Loucy (cell line): ENCODE results near the gene RNF152.

ENCODE experiments used
- H2AFZ ChIP-seq: fragments of 200-600 bp; sonication (generic); 2 replicates; pipeline ENCODE4 v1.6.0; 2016; ENCODE audit warnings: antibody characterized with exemption, mild to moderate bottlenecking, low read length, moderate library complexity
- H3F3A ChIP-seq: fragments of 200-600 bp; 2 replicates; pipeline ENCODE4 v1.6.0; 2016; ENCODE audit warnings: antibody characterized with exemption, low read depth, mild to moderate bottlenecking
- H3K27me3 ChIP-seq: fragments of 200-600 bp; sonication (generic); 2 replicates; pipeline ENCODE4 v1.6.1; 2014; ENCODE audit warnings: low read length, mild to moderate bottlenecking; ENCODE audit not compliant: insufficient read depth, poor library complexity, severe bottlenecking
- H3K36me3 ChIP-seq: fragments of 200-600 bp; sonication (generic); 2 replicates; pipeline ENCODE4 v1.6.1; 2016; ENCODE audit warnings: low read length; ENCODE audit not compliant: insufficient read depth
- H3K4me1 ChIP-seq: fragments of 200-600 bp; sonication (generic); 2 replicates; pipeline ENCODE4 v1.5.1; 2014; ENCODE audit warnings: low read length, mild to moderate bottlenecking; ENCODE audit not compliant: insufficient read depth, poor library complexity, severe bottlenecking
- H3K4me2 ChIP-seq: fragments of 200-600 bp; sonication (generic); 2 replicates; pipeline ENCODE4 v1.6.0; 2014; ENCODE audit warnings: antibody characterized with exemption, low read length, low read depth, mild to moderate bottlenecking; ENCODE audit not compliant: poor library complexity, severe bottlenecking
- H3K4me3 ChIP-seq: fragments of 200-600 bp; sonication (generic); 2 replicates; pipeline ENCODE4 v1.5.1; 2014; ENCODE audit warnings: low read length, mild to moderate bottlenecking, mixed read lengths; ENCODE audit not compliant: poor library complexity, severe bottlenecking
- H3K79me2 ChIP-seq: fragments of 200-600 bp; sonication (generic); 2 replicates; pipeline ENCODE4 v1.6.1; 2014; ENCODE audit warnings: low read length; ENCODE audit not compliant: insufficient read depth
- H3K9ac ChIP-seq: fragments of 200-600 bp; sonication (generic); 2 replicates; pipeline ENCODE4 v1.6.0; 2014; ENCODE audit warnings: mild to moderate bottlenecking, low read depth, low read length, moderate library complexity; ENCODE audit not compliant: poor library complexity, severe bottlenecking
- H3K9me2 ChIP-seq: fragments of 200-600 bp; sonication (generic); replicated peaks from 2 replicates; pipeline ENCODE4 v1.6.1; 2016; ENCODE audit warnings: low read depth, low read length, mixed read lengths
- H3K9me3 ChIP-seq: fragments of 200-600 bp; sonication (generic); 2 replicates; pipeline ENCODE4 v1.6.1; 2014; ENCODE audit warnings: mild to moderate bottlenecking, antibody characterized with exemption, low read length, low read depth; ENCODE audit not compliant: insufficient read depth
- H4K20me1 ChIP-seq: fragments of 200-600 bp; sonication (generic); 2 replicates; pipeline ENCODE4 v1.6.0; 2014; ENCODE audit warnings: antibody characterized with exemption, low read length, mild to moderate bottlenecking; ENCODE audit not compliant: insufficient read depth, poor library complexity, severe bottlenecking
- EZH2phosphoT487 ChIP-seq: fragments of 200-600 bp; IDR thresholded peaks from 2 replicates; pipeline ENCODE4 v1.6.1; 2018; ENCODE audit warnings: antibody characterized with exemption, mild to moderate bottlenecking, moderate library complexity, borderline replicate concordance
- TF ChIP-seq, protein P1 (sequence below): fragments of 200-600 bp; sonication (generic); conservative IDR thresholded peaks from 2 replicates; pipeline ENCODE4 v1.5.1; 2014; ENCODE audit warnings: mild to moderate bottlenecking, antibody characterized with exemption, low read length

RNF152 gene

DNA sequence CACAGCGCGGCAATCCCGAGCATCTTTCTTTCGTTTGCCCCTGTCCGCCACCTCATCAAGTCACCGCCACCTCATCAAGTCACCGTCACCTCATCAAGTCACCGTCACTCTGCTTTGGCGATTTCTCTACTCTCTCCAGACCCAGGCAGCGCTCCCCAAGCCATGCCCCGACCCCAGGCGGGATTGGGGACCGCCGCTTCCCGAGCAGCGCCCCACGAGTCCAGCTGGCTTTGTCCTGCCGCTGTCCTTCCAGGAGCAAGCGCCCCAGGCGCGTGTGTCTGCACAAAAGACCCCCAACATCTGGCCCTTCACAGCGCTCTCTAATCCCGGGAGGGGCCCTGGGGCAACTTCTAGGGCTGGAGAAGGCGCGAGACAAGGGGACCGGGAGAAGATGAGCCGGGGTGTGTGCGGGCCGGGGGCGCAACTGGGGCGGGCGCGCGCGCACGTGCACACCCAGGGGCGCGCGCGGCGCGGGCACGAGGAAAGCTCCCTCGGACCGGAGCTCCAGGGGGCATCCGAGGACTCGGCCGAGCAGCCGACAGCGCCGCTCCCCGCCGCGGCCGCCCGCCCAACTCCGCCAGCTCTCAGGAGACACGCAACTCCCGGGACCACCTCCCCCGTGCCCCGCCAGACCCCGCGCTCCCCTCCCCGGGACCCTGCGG lies 633 bp upstream of the RNF152 start:
- no peaks in the 10 kb centered on the region for H4K20me1 ChIP-seq
- peak overlapping the region; percentile 90 for H3K4me2 ChIP-seq
- H3K36me3 ChIP-seq: no peaks in the 10 kb centered on the region
- no peaks in the 10 kb centered on the region for H3K79me2 ChIP-seq
- H3F3A ChIP-seq: no peaks in the 10 kb centered on the region
- H3K9me3 ChIP-seq: no peaks in the 10 kb centered on the region
- peak overlapping the region; percentile 61 for H3K9ac ChIP-seq
- H3K4me1 ChIP-seq: peaks cover 9% of the 10 kb centered on the region
- H2AFZ ChIP-seq: peak overlapping the region; percentile 82
- no peak for TF ChIP-seq EZH2phosphoT487
- TF ChIP-seq, protein P1, sequence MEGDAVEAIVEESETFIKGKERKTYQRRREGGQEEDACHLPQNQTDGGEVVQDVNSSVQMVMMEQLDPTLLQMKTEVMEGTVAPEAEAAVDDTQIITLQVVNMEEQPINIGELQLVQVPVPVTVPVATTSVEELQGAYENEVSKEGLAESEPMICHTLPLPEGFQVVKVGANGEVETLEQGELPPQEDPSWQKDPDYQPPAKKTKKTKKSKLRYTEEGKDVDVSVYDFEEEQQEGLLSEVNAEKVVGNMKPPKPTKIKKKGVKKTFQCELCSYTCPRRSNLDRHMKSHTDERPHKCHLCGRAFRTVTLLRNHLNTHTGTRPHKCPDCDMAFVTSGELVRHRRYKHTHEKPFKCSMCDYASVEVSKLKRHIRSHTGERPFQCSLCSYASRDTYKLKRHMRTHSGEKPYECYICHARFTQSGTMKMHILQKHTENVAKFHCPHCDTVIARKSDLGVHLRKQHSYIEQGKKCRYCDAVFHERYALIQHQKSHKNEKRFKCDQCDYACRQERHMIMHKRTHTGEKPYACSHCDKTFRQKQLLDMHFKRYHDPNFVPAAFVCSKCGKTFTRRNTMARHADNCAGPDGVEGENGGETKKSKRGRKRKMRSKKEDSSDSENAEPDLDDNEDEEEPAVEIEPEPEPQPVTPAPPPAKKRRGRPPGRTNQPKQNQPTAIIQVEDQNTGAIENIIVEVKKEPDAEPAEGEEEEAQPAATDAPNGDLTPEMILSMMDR: no peak
- peaks cover 24% of the 10 kb centered on the region for H3K27me3 ChIP-seq
- no peaks in the 10 kb centered on the region for H3K9me2 ChIP-seq
- peak overlapping the region; percentile 79 for H3K4me3 ChIP-seq

DNA sequence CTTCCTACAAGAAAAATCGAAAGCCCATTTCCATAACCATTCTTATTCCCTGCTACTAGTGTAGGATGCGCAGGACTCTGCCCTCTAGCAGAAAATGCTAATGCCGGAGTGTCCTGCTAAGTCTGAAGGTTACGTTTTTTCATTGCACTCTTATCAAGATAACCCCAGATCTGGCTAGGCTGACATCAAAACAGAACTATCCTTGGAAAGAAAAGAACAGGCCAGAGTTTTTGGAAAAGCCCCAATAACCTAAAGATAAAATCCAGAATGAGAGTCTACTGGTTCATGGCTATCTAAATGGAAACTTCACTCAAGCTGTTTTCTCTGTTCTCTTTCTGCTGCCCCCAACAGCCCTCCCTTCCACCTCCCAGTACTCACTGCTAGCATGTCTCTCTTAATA lies 913 bp downstream of the RNF152 start:
- Histone ChIP-seq H3K4me2 (no peak overlapping the region), H3K4me3 (no peak overlapping the region), H4K20me1 (no peaks in the 10 kb centered on the region), H2AFZ (no peak overlapping the region), H3K27me3 (peaks cover 24% of the 10 kb centered on the region), H3K4me1 (peaks cover 9% of the 10 kb centered on the region), H3K9me2 (no peaks in the 10 kb centered on the region), H3K9me3 (no peaks in the 10 kb centered on the region), H3K79me2 (no peaks in the 10 kb centered on the region), H3K9ac (no peak overlapping the region), H3F3A (no peaks in the 10 kb centered on the region), H3K36me3 (no peaks in the 10 kb centered on the region)
- no peak for TF ChIP-seq EZH2phosphoT487
- TF ChIP-seq, protein P1: no peak

DNA sequence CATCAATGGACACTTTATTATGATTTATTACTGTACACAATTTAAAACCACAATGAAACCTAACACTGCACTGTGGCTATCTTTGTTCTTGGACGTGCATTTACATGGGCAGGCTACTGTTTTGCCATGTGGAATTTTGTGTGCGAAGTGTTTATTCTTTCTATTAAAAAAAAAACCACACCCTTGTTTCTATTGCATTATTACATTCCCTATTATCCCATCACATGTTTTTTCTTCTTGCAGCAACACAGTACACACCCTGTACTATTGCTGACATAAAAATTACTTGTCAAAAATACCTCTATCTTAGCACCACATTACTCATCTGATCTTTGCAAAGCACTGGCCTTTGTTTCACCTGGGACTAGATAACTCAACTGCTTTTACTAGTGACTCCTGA lies 1.5 kb downstream of the RNF152 start:
- H3K27me3 ChIP-seq: peaks cover 24% of the 10 kb centered on the region
- peaks cover 9% of the 10 kb centered on the region for H3K4me1 ChIP-seq
- no peaks in the 10 kb centered on the region for H4K20me1 ChIP-seq
- no peaks in the 10 kb centered on the region for H3K9me3 ChIP-seq
- no peaks in the 10 kb centered on the region for H3K9me2 ChIP-seq
- no peaks in the 10 kb centered on the region for H3K79me2 ChIP-seq
- no peak overlapping the region for H2AFZ ChIP-seq
- no peak for TF ChIP-seq EZH2phosphoT487
- TF ChIP-seq, protein P1: no peak
- no peaks in the 10 kb centered on the region for H3F3A ChIP-seq
- H3K36me3 ChIP-seq: no peaks in the 10 kb centered on the region
- no peak overlapping the region for H3K4me3 ChIP-seq
- H3K9ac ChIP-seq: no peak overlapping the region
- no peak overlapping the region for H3K4me2 ChIP-seq
